SHP77 (cell line): ENCODE measurements around the gene SDK1.
"Not testable (repeated sequence)": the region's sequence is repeated elsewhere in the genome, so short reads cannot be mapped to it uniquely, and the experiment has no call there.

Source experiments
- DNase-seq, 2 experiments: peaks; one replicate each; lab custom pipeline; 2025; lab: John Stamatoyannopoulos, UW

Gene SDK1

DNA sequence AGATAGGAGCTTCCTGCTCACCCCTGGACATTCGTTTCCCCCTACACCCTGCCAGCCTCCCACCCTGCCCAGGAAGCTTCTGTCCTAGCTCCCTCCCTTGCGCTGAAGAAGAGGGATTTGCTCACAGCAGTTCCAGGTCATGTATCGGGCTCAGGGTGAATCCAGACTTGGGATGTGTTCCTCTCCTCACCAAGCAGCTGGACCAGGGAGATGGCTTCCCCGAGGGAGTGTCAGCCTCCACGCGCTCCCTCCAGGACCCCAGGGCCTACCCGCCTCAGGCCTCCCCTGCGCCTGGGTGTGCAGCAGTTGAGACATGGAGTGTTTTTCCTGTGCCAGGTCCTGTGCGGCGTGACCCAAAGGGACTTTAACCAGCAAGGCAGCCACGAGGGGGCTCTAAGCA lies 945.5 kb downstream of the SDK1 start:
- DNase-seq: no peak

DNA sequence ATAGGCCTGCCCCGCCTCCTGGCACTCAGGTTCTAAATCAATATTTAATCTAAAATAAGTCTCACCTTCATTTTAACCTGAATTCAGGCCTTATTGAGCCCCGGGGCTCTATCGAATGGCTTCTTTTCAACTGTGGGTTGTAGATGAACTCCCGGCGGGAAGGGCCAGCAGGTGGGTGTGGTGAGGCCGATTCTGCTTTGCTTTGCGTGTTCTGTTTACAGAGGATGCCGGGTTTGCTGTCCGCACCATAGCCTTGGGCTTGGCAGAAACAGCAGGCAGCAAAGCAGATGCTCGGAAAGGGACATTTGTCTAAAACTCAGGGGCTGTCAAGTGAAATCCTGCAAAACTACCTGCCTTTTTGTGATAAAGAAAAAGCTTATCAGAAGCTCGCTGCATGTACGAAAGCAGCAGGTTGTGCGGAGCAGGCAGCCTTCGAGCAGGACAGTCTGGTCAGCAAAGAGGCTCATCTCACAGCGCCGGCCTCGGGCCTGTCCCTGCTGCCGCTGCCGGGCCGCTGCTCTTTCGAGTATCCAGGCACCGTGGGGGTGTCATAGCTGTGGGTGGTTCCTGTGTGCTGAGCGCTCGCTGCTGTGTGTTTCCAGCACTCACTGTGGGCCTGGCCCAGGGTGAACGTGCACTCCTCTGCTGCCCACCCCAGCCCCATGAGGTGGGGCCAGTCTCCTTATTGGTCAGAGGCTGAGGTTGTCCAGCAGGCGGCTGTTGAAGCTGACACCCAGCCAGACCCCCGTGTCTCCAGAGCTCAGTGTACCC lies 946.2 kb downstream of the SDK1 start:
- no peak for DNase-seq

GRCh38 chr7:4248295-4248694 lies 947.2 kb downstream of the SDK1 start:
- DNase-seq: no peak

- no peak for DNase-seq
These were observed 948.2 kb downstream of the SDK1 start for GRCh38 chr7:4249241-4249640.

GRCh38 chr7:4255336-4255735 lies 954.3 kb downstream of the SDK1 start:
- no peak for DNase-seq

DNA sequence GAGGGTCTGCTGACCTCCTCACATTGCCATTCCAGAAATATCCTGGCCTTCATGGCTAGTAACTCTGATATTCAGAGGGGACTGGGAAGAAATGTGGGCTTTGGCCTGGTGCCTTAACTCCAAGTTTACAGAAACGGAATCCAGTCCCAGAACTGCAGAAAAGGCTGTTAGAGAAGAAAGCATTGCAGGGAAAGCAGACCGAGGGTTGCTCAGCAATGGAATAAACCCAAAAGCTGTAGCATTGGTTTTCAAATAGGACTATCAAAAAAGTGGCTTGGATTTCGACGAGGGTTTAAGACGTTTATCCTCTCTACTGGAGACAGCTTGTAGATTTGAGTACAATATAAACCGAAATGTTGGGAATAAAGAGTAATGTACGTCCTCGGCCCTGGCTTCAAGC lies 955.2 kb downstream of the SDK1 start:
- DNase-seq: no peak

DNA sequence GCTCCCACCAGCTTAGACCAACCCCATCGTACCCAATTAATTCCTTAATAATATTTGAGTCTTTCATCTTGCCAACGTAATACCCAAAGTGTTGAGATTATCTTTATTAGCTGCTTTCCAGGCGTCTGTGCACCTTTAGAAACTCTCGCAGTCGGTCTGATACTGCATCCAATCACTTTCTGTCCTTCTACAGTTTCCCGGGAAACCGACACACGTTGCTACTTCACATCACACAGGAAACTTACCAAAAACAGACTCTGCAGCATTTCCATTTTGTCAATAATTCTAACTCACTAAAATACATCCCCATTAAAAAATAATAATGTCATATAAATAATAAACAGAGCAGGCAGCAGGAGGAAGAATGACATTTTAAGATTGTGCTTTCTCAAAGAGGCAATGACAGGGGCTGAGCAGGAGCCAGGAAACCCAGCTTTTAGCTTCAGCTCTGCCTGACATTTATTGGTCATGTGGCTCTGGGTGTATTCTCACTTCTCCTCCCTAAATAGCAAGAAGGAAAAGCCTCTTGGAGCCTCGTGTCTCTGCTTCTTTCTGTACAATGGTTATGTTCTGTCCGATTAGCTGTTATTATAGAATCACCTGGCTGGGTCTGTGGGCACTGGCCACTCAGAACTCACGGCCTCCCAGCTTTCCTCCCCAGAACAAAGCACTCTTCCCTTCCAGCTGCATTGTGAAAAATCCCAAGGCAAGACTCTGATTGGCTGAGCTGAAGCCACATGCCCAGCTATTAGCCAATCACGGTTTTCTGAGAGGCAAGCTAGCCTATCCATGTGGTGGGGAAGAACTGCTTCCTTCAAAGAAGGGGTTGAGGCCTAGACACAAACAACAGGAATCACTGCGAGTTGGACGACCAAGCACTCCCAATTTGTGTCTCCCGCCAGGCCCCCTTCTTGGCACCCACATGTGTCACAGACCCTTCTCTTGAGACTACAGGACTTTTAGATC lies 956.4 kb downstream of the SDK1 start:
- no peak for DNase-seq

DNA sequence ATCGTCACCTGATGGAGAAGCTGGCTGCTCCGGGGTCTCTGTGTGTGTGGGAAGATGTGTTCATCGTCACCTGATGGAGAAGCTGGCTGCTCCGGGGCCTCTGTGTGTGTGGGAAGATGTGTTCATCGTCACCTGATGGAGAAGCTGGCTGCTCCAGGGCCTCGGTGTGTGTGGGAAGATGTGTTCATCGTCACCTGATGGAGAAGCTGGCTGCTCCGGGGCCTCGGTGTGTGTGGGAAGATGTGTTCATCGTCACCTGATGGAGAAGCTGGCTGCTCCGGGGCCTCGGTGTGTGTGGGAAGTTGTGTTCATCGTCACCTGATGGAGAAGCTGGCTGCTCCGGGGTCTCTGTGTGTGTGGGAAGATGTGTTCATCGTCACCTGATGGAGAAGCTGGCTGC lies 959.1 kb downstream of the SDK1 start:
- DNase-seq: not testable (repeated sequence)

DNA sequence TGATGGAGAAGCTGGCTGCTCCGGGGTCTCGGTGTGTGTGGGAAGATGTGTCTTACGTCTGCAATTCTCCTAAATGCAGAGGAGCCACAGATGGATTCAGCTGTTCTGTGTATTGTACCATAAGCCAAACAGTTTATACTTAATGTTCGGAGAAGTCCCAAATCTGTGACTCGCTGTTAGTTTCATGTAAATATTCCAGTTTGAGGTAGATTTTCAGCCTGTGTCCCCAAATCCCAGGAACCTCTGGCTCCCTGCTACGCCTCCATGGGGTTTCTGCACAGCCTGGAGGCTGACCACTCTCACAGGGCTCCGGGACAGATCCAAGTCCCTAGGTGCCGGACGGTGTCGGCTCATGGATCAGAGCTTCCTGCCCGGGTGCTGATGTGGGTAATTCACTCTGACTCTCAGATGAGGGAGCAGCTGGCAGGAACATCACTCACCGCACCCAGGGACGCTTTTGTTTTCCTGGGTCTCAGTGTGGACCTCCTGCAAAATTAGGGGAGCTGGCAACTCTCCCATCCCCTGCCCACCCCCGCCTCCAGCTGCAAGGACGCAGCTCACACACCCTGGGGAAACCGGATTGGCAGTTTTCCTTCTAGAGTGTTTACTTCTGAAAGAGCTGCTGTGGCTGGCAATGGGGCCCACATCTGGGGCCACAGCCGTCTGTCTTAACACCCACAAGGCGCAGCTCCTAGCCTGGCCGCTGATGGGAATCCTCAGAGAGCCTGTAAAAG lies 960.0 kb downstream of the SDK1 start:
- no peak for DNase-seq

DNA sequence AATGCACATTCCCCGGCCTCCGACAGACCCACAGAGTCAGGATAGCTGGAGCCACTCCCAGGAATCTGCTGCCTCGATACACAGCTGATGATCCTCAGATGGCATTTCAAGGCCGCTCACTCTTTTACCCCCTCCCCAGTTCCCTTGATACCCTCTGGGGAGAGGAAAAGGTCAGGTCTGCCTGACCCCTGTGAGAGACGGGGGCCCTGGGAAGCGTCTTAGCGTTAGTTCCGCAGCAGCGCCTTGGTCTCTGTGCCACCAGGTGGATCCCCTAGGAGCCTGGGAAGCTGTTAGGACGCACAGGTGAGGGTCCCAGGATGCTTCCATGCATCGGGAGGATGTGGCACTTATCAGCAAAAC lies 960.5 kb downstream of the SDK1 start:
- DNase-seq: no peak

- DNase-seq: not testable (repeated sequence)
These were observed 963.2 kb downstream of the SDK1 start for GRCh38 chr7:4264206-4264605.

- DNase-seq: no peak
These were observed 964.0 kb downstream of the SDK1 start for GRCh38 chr7:4265066-4265465.

- no peak for DNase-seq
These were observed 964.6 kb downstream of the SDK1 start for GRCh38 chr7:4265676-4266075.

DNA sequence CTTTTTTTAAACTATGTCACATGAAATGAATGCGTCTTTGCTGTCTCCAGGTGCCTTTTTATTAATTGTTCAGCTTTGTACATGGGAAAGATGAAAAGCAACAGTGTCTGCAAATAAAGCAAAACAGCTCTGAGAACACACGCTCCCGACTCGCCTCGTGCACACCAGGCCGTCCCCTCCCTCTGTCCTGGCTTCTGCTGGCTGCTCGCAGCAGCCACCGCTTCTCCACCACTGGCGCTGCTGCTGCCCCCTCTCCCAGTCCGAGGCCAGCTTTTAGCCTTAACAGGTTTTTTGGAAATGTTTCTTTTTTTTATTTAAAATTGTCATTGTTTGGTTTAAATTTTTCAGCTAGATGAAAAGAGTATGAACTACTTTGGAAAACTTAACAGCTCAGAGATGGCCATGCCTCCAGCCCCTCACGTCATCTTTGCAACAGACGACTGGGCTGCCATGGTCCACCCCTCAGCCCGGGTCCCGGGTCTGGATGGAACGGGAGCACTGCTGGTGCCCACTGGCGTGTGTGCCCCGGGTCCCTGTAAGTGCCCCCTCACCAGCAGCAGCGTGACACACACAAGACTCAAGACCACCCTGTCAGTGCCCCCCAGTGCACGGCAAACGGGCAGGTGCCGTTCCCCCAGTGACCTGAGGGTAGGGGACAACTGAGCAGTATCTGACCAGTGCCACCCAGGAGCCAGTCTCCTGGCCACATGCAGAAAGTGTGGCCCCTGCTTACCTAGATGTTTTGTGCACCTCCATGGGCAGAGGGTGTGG lies 965.4 kb downstream of the SDK1 start:
- DNase-seq: no peak

DNA sequence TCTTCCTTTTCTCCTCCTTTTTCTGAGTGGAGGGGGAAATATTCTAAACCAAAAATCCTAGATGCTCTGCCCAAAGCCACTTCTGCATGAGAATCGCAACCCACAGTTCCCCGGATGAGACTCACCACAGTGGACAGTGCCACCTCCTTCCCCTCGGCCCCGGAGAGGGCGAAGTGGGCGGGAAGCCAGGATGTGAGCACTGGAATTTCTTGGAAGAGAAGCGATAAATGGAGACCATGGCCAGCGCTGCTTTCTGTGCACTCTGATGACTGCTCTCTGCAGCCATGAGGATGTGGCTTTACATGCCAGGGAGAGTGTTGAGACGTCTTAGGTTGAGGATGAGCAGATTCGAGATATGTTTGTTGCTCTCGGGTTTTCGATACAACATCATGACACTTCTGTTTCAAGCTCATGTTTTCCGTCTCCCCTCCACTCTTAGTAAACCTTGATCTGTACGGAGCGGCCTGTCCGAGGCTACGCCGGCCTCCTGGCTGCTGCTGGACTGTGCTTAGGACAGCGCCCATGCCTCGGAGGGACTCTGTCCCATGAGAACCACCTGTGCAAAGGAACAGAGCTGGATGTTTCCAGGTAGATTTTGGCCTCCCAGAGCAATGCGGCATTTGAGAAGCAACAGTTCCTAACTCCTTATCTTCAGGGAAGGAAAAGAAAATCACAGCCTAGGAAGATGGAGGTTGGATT lies 966.4 kb downstream of the SDK1 start:
- no peak for DNase-seq

- DNase-seq: no peak
These were observed 967.3 kb downstream of the SDK1 start for GRCh38 chr7:4268040-4268965.

- DNase-seq: no peak
These were observed 968.0 kb downstream of the SDK1 start for GRCh38 chr7:4269086-4269485.

- no peak for DNase-seq
These were observed 968.7 kb downstream of the SDK1 start for GRCh38 chr7:4269746-4270145.

GRCh38 chr7:4270268-4270667 lies 969.2 kb downstream of the SDK1 start:
- no peak for DNase-seq
